HTERT RPE-1 (cell line): ENCODE measurements around the gene MYOZ1.
"Not testable (repeated sequence)": the region's sequence is repeated elsewhere in the genome, so short reads cannot be mapped to it uniquely, and the experiment has no call there.

Experiments
- in situ Hi-C: fragments of 300-500 bp; cut with MboI; formaldehyde crosslinking; loops from 4 replicates; pipeline ENCODE4 v1.14.3; 2020; ENCODE audit warnings: low sequenced_read_pairs

The MYOZ1 gene, protein sequence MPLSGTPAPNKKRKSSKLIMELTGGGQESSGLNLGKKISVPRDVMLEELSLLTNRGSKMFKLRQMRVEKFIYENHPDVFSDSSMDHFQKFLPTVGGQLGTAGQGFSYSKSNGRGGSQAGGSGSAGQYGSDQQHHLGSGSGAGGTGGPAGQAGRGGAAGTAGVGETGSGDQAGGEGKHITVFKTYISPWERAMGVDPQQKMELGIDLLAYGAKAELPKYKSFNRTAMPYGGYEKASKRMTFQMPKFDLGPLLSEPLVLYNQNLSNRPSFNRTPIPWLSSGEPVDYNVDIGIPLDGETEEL

DNA sequence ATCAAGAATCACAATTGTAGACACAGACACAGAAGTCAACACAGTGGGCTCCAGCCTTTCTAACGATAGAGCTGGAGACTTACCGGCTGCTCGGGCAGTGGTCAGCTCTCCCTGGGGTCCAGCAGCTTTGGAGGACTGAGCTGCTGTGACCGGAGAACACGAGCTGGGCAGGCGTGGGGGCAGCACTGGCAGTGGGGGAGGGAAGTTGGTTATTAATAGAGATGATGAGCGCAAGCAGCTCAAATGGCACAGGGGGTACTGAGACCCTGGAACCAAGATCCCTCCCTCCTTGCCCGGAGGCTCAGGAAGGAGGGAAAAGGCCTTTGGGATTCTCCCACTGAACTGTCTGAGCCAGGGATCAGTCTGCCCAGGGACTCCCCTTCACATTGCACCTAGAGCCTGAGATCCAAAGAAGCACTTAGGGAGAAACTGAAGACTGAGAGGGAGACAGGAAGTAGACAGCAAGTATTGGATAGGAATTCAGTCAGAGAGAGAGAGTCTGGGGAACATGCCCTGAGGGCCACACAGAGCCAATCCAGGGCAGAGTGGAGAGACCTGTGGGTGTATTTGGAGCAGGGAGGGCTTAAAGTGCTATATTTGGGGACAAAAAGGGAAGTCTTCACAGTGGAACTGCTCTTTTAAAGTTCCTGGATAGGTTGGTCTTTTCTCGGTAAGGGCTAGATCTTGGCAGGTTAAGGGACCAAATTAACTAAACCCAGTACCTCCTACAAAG, at the start of gene MYOZ1:
Gene MYOZ1, minus strand, starts transcription at position 147 of the 733 bp plus-strand sequence. CDS start 1,457 bp downstream, outside the sequence.
- in situ Hi-C loops: loop anchor here (25.0 kb wide), 1 partner anchor 104 kb away; no protein-coding TSS in a partner anchor

DNA sequence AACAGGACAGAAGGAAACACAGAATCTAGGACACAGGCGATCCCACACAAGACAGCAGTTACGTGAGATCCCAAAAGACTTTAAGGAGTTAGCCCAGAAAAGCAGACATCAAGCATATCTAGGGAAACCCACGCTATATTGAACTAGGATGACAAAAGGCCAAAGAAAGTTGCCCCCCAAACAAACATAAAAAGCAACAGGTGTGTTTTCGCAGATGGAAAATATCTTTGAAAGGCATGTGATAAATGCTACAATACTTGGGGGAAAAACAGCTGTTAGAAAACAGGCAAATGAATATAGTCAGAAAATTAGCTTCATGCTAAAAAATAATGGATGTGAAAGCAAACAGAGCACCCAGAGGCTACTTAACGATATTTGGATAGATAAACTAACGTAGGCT, 49.5 kb upstream of the MYOZ1 start:
- in situ Hi-C loops: not testable (repeated sequence)

GRCh38 chr10:73689596-73689995, 48.3 kb upstream of the MYOZ1 start:
- in situ Hi-C loops: not testable (repeated sequence)

DNA sequence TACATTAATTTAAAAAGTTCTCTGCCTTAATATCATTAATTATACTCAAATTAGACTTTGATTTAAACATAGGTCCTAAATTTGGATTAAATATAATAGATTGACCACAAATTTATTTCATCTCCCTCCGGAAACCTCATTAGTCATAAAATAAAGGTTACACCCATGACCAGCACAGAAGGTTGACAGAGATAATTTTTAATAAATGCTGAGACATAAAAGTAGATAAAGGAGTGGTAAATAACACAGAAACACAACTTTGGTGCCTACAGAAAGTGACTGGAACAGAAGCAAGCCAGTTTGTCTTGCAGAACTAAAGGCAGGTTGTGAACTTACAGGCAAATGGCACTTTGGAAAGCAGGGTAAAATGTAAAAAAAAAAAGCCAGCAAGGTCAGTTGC, 46.4 kb upstream of the MYOZ1 start:
- in situ Hi-C loops: not testable (repeated sequence)

DNA sequence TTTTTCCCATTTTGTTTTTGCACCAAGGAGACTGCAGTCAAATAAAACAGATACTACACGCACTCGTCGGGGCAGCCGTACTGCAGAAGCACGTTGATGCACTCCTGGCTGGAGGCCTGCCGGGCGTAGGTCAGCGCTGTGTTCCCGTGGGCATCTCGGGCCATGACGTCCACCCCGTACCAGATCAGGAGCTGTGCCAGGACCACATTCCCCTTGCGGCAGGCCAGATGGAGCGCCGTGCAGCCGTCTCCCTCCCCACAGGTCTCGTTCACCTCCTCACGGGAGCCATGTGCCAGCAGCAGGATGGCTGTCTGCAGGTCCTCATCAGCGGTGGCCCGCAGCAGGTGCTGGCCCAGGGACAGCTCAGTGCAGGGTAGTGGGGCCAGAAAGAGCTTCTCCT, 33.3 kb upstream of the MYOZ1 start:
- in situ Hi-C loops: not testable (repeated sequence)

DNA sequence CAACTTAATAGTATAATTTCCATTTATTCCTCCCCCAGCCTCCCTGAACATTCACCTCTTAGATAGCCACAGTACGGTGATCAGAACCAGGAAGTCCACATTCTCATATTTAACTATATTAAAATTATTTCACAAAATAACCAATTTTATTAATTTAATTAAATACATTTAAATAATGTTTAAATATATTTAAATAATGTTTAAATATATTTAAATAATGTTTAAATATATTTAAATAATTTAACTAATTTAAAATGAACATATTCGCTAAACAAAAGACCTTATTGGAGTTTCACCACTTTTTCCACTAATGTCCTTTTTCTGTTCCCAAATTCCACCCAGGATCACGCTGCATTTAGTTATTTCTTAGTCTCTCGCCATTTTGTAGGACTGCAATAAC, 27.1 kb upstream of the MYOZ1 start:
- in situ Hi-C loops: not testable (repeated sequence)

- in situ Hi-C loops: not testable (repeated sequence)
Measured at GRCh38 chr10:73666153-73666809, 25.0 kb upstream of the MYOZ1 start.

DNA sequence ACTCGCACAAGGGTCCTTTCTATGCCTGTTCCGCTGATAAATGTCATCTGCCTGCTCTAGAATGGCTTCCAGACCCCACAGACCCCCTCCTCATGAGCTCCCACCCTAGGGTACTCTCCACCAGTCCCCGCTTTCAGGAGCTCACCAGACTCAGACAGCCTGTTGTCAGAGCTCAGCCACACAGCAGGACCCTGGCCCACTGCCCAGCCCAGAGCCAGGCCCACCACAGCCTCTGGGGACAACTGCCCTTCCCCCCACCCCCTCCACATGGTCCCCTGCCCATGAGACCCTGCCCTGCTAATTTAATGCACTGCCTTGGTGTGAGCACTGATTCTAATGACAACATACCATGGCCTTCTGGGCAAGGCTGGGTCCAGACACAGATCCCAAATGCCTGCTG, 24.3 kb upstream of the MYOZ1 start:
- in situ Hi-C loops: not testable (repeated sequence)

- in situ Hi-C loops: not testable (repeated sequence)
Measured at GRCh38 chr10:73664156-73665040, 23.1 kb upstream of the MYOZ1 start.

GRCh38 chr10:73663621-73664020, 22.3 kb upstream of the MYOZ1 start:
- in situ Hi-C loops: not testable (repeated sequence)

- in situ Hi-C loops: not testable (repeated sequence)
Measured at GRCh38 chr10:73662705-73663104, 21.4 kb upstream of the MYOZ1 start.

DNA sequence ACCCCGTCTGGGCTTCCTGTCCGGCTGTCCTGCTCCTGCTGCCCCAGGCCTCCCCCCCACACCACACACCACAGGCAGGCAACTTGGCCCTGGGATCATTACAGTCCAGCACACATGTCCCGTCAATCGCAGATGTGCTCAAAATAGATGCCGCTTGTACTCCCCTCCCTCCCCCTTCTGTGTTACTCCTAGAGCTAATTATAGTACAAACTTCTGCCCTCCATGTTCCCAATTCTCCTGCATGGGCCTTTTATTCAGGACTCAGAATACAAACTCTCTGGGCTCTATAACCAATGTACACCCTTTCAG, 14.7 kb upstream of the MYOZ1 start, which contains the start of gene SYNPO2L:
Gene SYNPO2L, minus strand, starts transcription at position 40 of the 309 bp plus-strand sequence. CDS start 107 bp downstream, outside the sequence.
- in situ Hi-C loops: no loop called here

DNA sequence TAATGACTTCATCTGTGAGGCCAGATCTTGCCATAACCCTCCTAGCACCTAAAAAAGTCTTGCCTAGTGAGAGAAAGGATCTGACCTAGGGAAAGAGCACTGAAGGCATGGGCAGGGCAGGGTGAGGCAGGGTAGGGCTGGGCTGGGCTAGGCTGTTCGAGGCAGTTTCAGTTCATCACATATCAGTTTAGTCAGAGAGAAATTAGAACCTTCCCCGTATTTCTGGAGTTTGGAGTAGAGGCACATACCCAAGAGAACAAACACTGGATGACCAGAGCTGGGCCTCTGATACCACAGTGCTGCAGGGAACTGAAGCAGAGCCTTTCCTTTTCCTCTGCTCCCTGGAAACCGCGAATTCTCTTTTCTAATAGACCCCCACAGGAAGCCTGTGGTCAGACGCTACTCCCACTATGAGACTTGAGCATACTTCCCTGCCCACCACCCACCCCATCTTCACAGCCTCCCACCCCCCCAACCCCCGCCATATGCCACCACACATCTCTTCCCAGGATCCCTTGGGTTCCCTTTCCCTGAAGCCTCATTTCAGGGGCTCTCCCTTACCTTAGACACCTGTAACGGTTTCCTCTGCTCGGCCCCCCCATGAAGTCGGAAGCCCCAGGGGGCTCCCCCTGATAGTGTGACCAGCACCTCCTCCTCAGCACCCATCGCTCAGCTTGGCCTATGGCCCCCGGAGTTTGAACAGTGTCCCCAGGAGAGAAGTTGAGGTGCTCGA, 14.1 kb upstream of the MYOZ1 start:
- in situ Hi-C loops: no loop called here

- in situ Hi-C loops: no loop called here
Measured at GRCh38 chr10:73653701-73654100, 12.4 kb upstream of the MYOZ1 start.

DNA sequence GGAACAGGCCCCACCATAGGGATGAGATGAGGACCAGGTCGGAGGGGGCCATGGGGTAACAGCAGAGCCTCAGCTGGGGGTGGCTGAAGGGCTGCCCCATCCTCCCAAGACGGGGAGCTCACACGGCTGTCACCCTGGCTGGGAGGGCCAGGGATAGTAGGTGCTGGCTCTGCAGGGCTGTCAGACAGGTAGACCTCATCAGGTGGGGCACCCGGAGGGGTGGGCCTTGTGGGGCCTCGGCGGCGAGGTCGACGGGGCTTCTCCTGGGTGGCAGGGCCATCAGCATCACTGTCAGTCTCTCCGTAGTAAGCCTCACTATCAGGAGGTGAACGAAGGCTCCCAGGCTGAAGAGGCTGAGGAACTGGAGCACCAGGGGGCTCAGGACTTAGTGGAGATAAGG, 11.9 kb upstream of the MYOZ1 start:
- in situ Hi-C loops: no loop called here

DNA sequence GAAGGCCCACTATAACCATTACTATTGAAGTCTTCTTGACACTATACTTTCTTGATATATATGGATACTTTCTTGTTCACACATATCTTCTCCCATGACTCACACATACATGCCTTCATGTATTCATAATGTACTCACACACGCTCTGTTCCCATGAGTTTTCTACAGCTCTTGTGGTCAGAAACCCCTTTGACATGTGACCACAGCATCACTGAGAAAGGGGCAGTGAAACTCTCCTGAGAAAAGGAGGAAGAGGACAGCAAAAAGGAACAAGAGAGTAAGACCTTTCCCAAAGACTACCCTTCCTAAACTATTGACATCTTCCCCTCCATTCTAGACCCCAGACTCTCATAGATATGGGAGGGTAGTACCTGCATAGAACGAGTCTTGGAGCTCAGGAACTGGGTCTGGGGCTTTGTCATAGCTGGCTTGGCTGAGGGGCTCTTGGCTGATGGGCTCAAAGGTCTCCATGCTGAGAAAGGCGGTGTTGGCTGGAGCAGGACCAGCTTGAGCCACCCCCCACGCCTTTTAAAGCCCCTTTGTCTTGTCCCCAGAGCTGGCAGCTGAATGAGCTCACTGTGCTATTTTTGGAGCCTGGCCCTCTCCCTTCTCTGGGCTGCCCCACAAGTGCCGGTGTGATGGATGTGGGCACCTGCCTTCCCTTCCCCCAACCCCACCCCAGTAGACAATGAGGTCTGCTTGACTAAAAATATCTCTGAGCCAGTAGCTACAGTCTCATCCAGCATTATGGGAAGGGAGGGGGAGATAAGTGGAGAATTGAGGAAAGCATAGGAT, 9.5 kb upstream of the MYOZ1 start:
- in situ Hi-C loops: no loop called here

DNA sequence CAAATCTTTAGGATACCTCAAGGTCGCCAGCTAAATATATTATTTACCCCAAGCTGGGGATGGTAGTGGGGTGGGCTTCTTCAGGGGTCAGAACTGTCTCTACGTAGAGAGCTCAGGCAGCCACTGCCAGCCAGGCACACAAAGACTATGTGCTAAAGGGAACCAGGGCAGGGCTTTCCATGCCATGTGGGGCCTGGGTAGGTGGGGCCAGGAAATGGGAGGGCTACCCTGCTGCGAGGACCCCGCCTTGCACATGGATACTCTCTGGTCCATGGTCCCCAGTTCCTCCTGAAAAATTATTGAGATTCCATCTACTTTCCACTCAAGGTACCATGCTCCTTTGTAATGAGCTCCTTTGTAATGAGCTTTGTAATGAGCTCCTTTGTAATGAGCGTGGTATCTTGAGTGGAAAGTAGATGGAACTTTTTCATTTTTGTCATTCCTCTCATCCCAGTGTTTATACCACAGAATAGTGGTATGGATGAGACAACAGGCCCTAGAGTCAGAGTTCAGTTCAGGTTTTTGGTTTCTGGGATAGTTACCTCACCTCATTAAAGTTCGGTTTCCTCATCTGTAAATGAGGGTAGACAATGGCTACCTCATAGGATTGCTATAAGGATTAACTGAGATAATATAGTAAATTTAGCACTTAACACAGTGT, 8.7 kb upstream of the MYOZ1 start:
- in situ Hi-C loops: loop anchor here (25.0 kb wide), 1 partner anchor 113 kb away; no protein-coding TSS in a partner anchor

DNA sequence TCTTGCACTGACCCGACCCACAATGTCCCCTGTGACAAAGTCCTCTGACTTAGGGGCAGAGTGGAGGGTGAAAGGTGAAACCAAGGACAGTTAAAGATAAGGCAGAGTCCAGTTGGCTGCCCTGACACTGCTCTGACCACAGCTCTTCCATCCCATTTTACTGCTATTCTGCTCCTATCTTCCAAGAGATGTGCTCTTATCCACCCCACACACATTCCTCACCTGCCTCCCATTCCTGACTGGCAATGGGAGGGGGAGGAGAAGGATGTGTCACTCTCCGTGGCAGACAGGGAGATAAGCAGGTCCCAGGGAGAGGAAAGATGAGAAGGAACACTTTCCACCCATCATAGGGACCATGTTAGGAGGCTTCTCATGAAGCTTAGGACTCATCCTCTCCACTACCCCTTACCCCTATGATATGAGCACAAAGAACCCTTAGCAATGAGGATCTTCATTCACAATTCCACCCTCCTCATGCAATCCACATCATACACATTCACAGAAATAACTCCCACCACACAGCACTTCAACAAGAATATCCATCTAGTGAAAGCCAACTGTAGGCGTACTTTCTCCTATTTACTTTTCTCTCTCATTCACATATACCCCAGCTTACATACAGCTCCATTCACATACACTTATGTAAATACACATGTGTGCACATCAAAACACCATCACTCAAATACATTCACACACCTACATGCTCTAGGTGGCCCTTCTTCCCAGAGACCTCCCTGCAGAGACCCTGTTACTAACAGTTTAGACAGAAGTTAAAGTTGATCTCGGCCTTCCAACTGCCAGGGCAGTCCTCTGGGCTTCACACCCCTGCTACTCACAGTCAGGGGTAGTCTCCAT, 7.9 kb upstream of the MYOZ1 start:
- in situ Hi-C loops: loop anchor here (25.0 kb wide), 1 partner anchor 112 kb away; no protein-coding TSS in a partner anchor
